Stomach (tissue), 19 donors: ENCODE data around the gene NOXO1. TPM values are rescaled to one million over a fixed set of nuclear protein-coding genes. Genes with fewer than 3 reads are reported as not detected.

Experiments
- DNase-seq, 2 donors: peaks; one replicate each; pipeline versions ENCODE4 v3.0.0 to v3.0.0-alpha.2; 2013 to 2019
- H3K27ac ChIP-seq, 5 donors: fragments of 200-600 bp in 4 of 5; sonication (generic) in 4 of 5; one replicate each; pipeline ENCODE4 v1.5.1; 2013 to 2019; ENCODE audit warnings: mild to moderate bottlenecking in 1 of 5, moderate library complexity in 1 of 5
- H3K27me3 ChIP-seq, 3 donors: fragments of 200-600 bp; sonication (generic); one replicate each; pipeline ENCODE4 v1.5.1; 2017 to 2019; ENCODE audit warnings: mixed run types in 1 of 3
- H3K36me3 ChIP-seq, 4 donors: fragments of 200-600 bp; sonication (generic); 1 replicate in 3 of 4; 2 replicates in 1 of 4; pipeline ENCODE4 v1.5.1; 2016 to 2019
- H3K4me1 ChIP-seq, 4 donors: fragments of 200-600 bp; sonication (generic); one replicate each; pipeline ENCODE4 v1.5.1; 2016 to 2019
- H3K4me3 ChIP-seq, 4 donors: fragments of 200-600 bp; sonication (generic) in 3 of 4; one replicate each; pipeline ENCODE4 v1.5.1; 2016 to 2019; ENCODE audit warnings: mild to moderate bottlenecking in 1 of 4
- H3K9me3 ChIP-seq, 4 donors: fragments of 200-600 bp; sonication (generic); one replicate each; pipeline ENCODE4 v1.5.1; 2016 to 2019
- EP300 ChIP-seq: sonication (generic); formaldehyde crosslinking; IDR thresholded peaks from one replicate; pipeline ENCODE4 v1.6.1; 2017; ENCODE audit warnings: antibody characterized with exemption
- POLR2A ChIP-seq, 4 donors: fragments of 450-650 bp; IDR thresholded peaks; one replicate each; pipeline ENCODE4 v1.6.1; 2016; ENCODE audit warnings: antibody characterized with exemption in 4 of 4, control low read depth in 2 of 4, mild to moderate bottlenecking in 1 of 4, moderate library complexity in 1 of 4
- POLR2AphosphoS5 ChIP-seq, 3 donors: sonication (generic); formaldehyde crosslinking; IDR thresholded peaks; one replicate each; pipeline ENCODE4 v1.6.1; 2016; ENCODE audit warnings: antibody characterized with exemption in 3 of 3
- WGBS, 5 donors: extraction: QIAGEN DNeasy Blood & Tissue Kit in 3 of 5; methylation state at CpG; one replicate each; pipeline versions ENCODE4 v1.1.5 to v1.1.7; 2013 to 2018; 5-methylcytosine and 5-hydroxymethylcytosine counted together
- intact Hi-C: fragments of 100-400 bp; cut with DNase I; formaldehyde crosslinking; loops from one replicate; pipeline ENCODE4 v1.15.1; 2023; ENCODE audit warnings: low total_unique reads
- long read RNA-seq, 10 donors: transcript quantifications; one replicate each; lab custom pipeline, GENCODE V29; 2026
- polyA plus RNA-seq, 3 donors: library from polyadenylated mRNA; stranded (reverse); fragments of 200-250 nt; gene quantifications; one replicate each; pipeline ENCODE4 v1.2.3, GENCODE V29; 2013
- total RNA-seq, 5 donors: library from RNA; depleted of rRNA; stranded (reverse); fragments of >200 nt; gene quantifications; one replicate each; pipeline versions ENCODE4 v1.1.0 to v1.2.3, GENCODE V29; 2014 to 2016
- TF ChIP-seq, protein P1 (sequence below), 7 experiments: fragments of 450-650 bp in 4 of 7; fragments of 200-600 bp in 3 of 7; sonication (generic) in 3 of 7; IDR thresholded peaks; one replicate each; pipeline ENCODE4 v1.5.1; 2016 to 2019; ENCODE audit warnings: antibody characterized with exemption in 7 of 7, control low read depth in 2 of 7, mild to moderate bottlenecking in 1 of 7
- donor health status: healthy with polysubstance abuse.
- donor health status: Bipolar disorder and iron deficiency.
- donor health status: healthy.

The NOXO1 gene
- total RNA-seq, result 10 to 100 TPM in 1 of 5 donors, not detected in 4; 58.2 TPM
- polyA plus RNA-seq, result 1 to 10 TPM; 1.2 to 3.4 (median 2.6) TPM
- long read RNA-seq, donor 1, result 0 reads
- long read RNA-seq, donor 2, result 0 reads
- long read RNA-seq, donor 3, result 0 reads
- long read RNA-seq, donor 4, result 0 reads
- long read RNA-seq, donor 5, result 0 reads
- long read RNA-seq, donor 6, result 0 reads
- long read RNA-seq, donor 7, result 0 reads
- long read RNA-seq, donor 8, result 0 reads
- long read RNA-seq, donor 9, result 0 reads
- long read RNA-seq, donor 10, result 0 reads

GRCh38 chr16:1981398-1981836 is at the start of gene NOXO1:
NOXO1 (minus strand) TSS chr16:1981469; CDS start chr16:1981179, 290 bp downstream.
- H3K4me3 ChIP-seq, result peak within 1 kb of the TSS in 1 of 4 donors; percentile 51
- H3K27me3 ChIP-seq, result peaks cover 4 to 71% (median 36%) of the 10 kb centered on the region in 3 donors
- peaks cover 29 to 38% (median 36%) of the 10 kb centered on the region in 4 donors for H3K36me3 ChIP-seq
- WGBS, 5 donors, result 22 to 41% (median 28%) methylated on average over 6 of the region's 6 CpGs
- peak within 1 kb of the TSS in 2 of 5 donors; percentile 5 to 9 for H3K27ac ChIP-seq
- no peak for TF ChIP-seq POLR2AphosphoS5 (IDR thresholded peaks at IDR 0.05)
- TF ChIP-seq EP300, result no peak
- TF ChIP-seq POLR2A (IDR thresholded peaks at IDR 0.05), result no peak
- TF ChIP-seq, protein P1, sequence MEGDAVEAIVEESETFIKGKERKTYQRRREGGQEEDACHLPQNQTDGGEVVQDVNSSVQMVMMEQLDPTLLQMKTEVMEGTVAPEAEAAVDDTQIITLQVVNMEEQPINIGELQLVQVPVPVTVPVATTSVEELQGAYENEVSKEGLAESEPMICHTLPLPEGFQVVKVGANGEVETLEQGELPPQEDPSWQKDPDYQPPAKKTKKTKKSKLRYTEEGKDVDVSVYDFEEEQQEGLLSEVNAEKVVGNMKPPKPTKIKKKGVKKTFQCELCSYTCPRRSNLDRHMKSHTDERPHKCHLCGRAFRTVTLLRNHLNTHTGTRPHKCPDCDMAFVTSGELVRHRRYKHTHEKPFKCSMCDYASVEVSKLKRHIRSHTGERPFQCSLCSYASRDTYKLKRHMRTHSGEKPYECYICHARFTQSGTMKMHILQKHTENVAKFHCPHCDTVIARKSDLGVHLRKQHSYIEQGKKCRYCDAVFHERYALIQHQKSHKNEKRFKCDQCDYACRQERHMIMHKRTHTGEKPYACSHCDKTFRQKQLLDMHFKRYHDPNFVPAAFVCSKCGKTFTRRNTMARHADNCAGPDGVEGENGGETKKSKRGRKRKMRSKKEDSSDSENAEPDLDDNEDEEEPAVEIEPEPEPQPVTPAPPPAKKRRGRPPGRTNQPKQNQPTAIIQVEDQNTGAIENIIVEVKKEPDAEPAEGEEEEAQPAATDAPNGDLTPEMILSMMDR (IDR thresholded peaks at IDR 0.05), result no peak
- peak in 1 of 2 donors; percentile 64 for DNase-seq
- intact Hi-C loops, result no loop called here
- H3K4me1 ChIP-seq, result peaks cover 32 to 79% (median 65%) of the 10 kb centered on the region in 4 donors
- no peaks in the 10 kb centered on the region for H3K9me3 ChIP-seq

- Histone ChIP-seq H3K4me1 (peaks cover 59 to 82% (median 77%) of the 10 kb centered on the region in 4 donors), H3K4me3 (peak overlapping the region in 3 of 4 donors; percentile 72 to 92 (median 83))
- 71 to 86% (median 85%) methylated on average over 1 to 11 of the region's 11 CpGs for WGBS, 5 donors
Measured at GRCh38 chr16:2030036-2030435, 48.8 kb upstream of the NOXO1 start.

DNA sequence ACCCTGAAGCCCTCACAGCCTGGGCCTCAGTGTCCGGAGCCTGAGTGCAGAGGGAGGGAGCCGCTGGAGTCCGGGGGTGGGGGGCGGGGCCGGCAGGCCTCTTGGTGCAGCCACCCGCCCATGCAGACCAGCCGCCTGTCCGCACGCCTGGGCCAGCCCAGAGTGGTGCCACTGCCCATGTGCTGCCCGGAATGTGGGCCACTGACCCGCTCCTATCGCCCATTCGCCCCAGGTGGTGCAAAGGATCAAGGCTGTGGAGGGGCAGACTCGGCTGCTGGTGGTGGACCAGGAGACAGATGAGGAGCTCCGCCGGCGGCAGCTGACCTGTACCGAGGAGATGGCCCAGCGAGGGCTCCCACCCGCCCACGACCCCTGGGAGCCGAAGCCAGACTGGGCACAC is 48.1 kb upstream of the NOXO1 start:
- Histone ChIP-seq H3K36me3 (peaks cover 4 to 27% (median 15%) of the 10 kb centered on the region in 4 donors), H3K4me3 (peak overlapping the region; percentile 11 to 92 (median 78)), H3K27ac (peak overlapping the region in 3 of 5 donors; percentile 88 to 95 (median 92)), H3K4me1 (peaks cover 54 to 80% (median 72%) of the 10 kb centered on the region in 4 donors), H3K27me3 (peaks cover 0 to 7% (median 0%) of the 10 kb centered on the region in 3 donors), H3K9me3 (no peaks in the 10 kb centered on the region)
- TF ChIP-seq POLR2AphosphoS5 (IDR thresholded peaks at IDR 0.05) (no peak), POLR2A (IDR thresholded peaks at IDR 0.05) (no peak), EP300 (no peak)
- TF ChIP-seq, protein P1 (IDR thresholded peaks at IDR 0.05), result no peak
- intact Hi-C loops, result loop anchor here (10.0 kb wide), 1 partner anchor 55 kb away; no protein-coding TSS in a partner anchor
- DNase-seq, result peak in 1 of 2 donors; percentile 10
- 65 to 83% (median 73%) methylated on average over 3 to 22 of the region's 22 CpGs for WGBS, 5 donors

More at GRCh38 chr16:2030036-2030435, 48.8 kb upstream of the NOXO1 start:
- intact Hi-C loops, result no loop called here
- Histone ChIP-seq H3K9me3 (no peaks in the 10 kb centered on the region), H3K36me3 (peaks cover 4 to 27% (median 15%) of the 10 kb centered on the region in 4 donors), H3K27me3 (peaks cover 0 to 7% (median 0%) of the 10 kb centered on the region in 3 donors), H3K27ac (peak overlapping the region in 3 of 5 donors; percentile 88 to 95 (median 92))
- TF ChIP-seq POLR2AphosphoS5 (IDR thresholded peaks at IDR 0.05) (no peak), POLR2A (IDR thresholded peaks at IDR 0.05) (no peak), EP300 (no peak)
- TF ChIP-seq, protein P1 (IDR thresholded peaks at IDR 0.05), result no peak
- no peak for DNase-seq

- WGBS, 5 donors, result 47 to 66% (median 49%) methylated on average over 13 to 18 of the region's 18 CpGs
- DNase-seq, result peak in 1 of 2 donors; percentile 56
- peaks cover 4 to 27% (median 15%) of the 10 kb centered on the region in 4 donors for H3K36me3 ChIP-seq
- TF ChIP-seq, protein P1 (IDR thresholded peaks at IDR 0.05), result no peak
- TF ChIP-seq EP300, result no peak
- TF ChIP-seq POLR2AphosphoS5 (IDR thresholded peaks at IDR 0.05), result no peak
- no peak for TF ChIP-seq POLR2A (IDR thresholded peaks at IDR 0.05)
- no peaks in the 10 kb centered on the region for H3K9me3 ChIP-seq
- peak overlapping the region in 4 of 5 donors; percentile 81 to 95 (median 88) for H3K27ac ChIP-seq
- intact Hi-C loops, result loop anchor here (10.0 kb wide), 1 partner anchor 56 kb away; no protein-coding TSS in a partner anchor
- peak overlapping the region; percentile 11 to 92 (median 78) for H3K4me3 ChIP-seq
- H3K4me1 ChIP-seq, result peaks cover 51 to 81% (median 71%) of the 10 kb centered on the region in 4 donors
- H3K27me3 ChIP-seq, result peaks cover 0 to 7% (median 0%) of the 10 kb centered on the region in 3 donors
Measured at GRCh38 chr16:2028620-2029220, 47.5 kb upstream of the NOXO1 start.
